ENCODE data around the gene RNF150.

The RNF150 gene

GRCh38 chr4:140893939-140894338, 239.3 kb downstream of the RNF150 start:
- TF ChIP-seq CTCF (IDR thresholded peaks at IDR 0.05) = no peak
- Histone ChIP-seq H3K4me1 (ENCODE audit: control insufficient read depth in 1 of 2, insufficient read depth in 1 of 2, low read depth in 1 of 2, low read length in 1 of 2) (no peaks in the 10 kb centered on the region), H3K27me3 (no peaks in the 10 kb centered on the region)

GRCh38 chr4:140888054-140888453, 245.2 kb downstream of the RNF150 start:
- Histone ChIP-seq H3K4me1 (ENCODE audit: control insufficient read depth in 1 of 2, insufficient read depth in 1 of 2, low read depth in 1 of 2, low read length in 1 of 2) (no peaks in the 10 kb centered on the region), H3K27ac (no peak overlapping the region)
- no peak for TF ChIP-seq CTCF (IDR thresholded peaks at IDR 0.05)

More at GRCh38 chr4:140893939-140894338, 239.3 kb downstream of the RNF150 start:
- Histone ChIP-seq H3K4me3 (ENCODE audit: low read depth in 1 of 2, low read length in 1 of 2) (no peak overlapping the region), H3K36me3 (no peaks in the 10 kb centered on the region), H3K9me3 (no peaks in the 10 kb centered on the region), H3K27ac (no peak overlapping the region)

GRCh38 chr4:140887467-140887866, 245.8 kb downstream of the RNF150 start:
- Histone ChIP-seq H3K4me1 (ENCODE audit: control insufficient read depth in 1 of 2, insufficient read depth in 1 of 2, low read depth in 1 of 2, low read length in 1 of 2) (no peaks in the 10 kb centered on the region), H3K4me3 (ENCODE audit: low read depth in 1 of 2, low read length in 1 of 2) (no peak overlapping the region), H3K9me3 (no peaks in the 10 kb centered on the region), H3K36me3 (no peaks in the 10 kb centered on the region), H3K27ac (no peak overlapping the region), H3K27me3 (no peaks in the 10 kb centered on the region)
- TF ChIP-seq CTCF (IDR thresholded peaks at IDR 0.05) = no peak

More at GRCh38 chr4:140888054-140888453, 245.2 kb downstream of the RNF150 start:
- Histone ChIP-seq H3K4me3 (ENCODE audit: low read depth in 1 of 2, low read length in 1 of 2) (no peak overlapping the region), H3K27me3 (no peaks in the 10 kb centered on the region), H3K36me3 (no peaks in the 10 kb centered on the region), H3K9me3 (no peaks in the 10 kb centered on the region)

GRCh38 chr4:140884431-140885058, 248.7 kb downstream of the RNF150 start:
- Histone ChIP-seq H3K27me3 (no peaks in the 10 kb centered on the region), H3K9me3 (no peaks in the 10 kb centered on the region), H3K36me3 (no peaks in the 10 kb centered on the region), H3K27ac (no peak overlapping the region), H3K4me1 (ENCODE audit: control insufficient read depth in 1 of 2, insufficient read depth in 1 of 2, low read depth in 1 of 2, low read length in 1 of 2) (no peaks in the 10 kb centered on the region), H3K4me3 (ENCODE audit: low read depth in 1 of 2, low read length in 1 of 2) (no peak overlapping the region)
- no peak for TF ChIP-seq CTCF (IDR thresholded peaks at IDR 0.05)

- H3K27ac ChIP-seq = no peak overlapping the region
- H3K9me3 ChIP-seq = no peaks in the 10 kb centered on the region
- H3K4me3 ChIP-seq (ENCODE audit: low read depth in 1 of 2, low read length in 1 of 2) = no peak overlapping the region
- H3K36me3 ChIP-seq = no peaks in the 10 kb centered on the region
- H3K4me1 ChIP-seq (ENCODE audit: control insufficient read depth in 1 of 2, insufficient read depth in 1 of 2, low read depth in 1 of 2, low read length in 1 of 2) = no peaks in the 10 kb centered on the region
- H3K27me3 ChIP-seq = no peaks in the 10 kb centered on the region
- no peak for TF ChIP-seq CTCF (IDR thresholded peaks at IDR 0.05)
Observed at GRCh38 chr4:140877781-140878180, 255.5 kb downstream of the RNF150 start.
